Hepatocyte (in vitro differentiated cells): ENCODE results near the gene TOR1AIP2. TPM values are rescaled to one million over a fixed set of nuclear protein-coding genes. Genes with fewer than 3 reads are reported as not detected.
A peak's percentile ranks its signal among the peaks of the same experiment; 100 is the strongest.

ENCODE experiments used
- DNase-seq: peaks from one replicate; pipeline ENCODE4 v3.0.0-alpha.2; 2016; ENCODE audit warnings: low spot score
- H2AFZ ChIP-seq: fragments of 200-600 bp; sonication (generic); 2 replicates; pipeline ENCODE4 v1.6.0; 2016; ENCODE audit warnings: antibody characterized with exemption, mild to moderate bottlenecking
- H3K27ac ChIP-seq: fragments of 200-600 bp; sonication (generic); 2 replicates; pipeline ENCODE4 v1.5.1; 2016; ENCODE audit warnings: mild to moderate bottlenecking
- H3K27me3 ChIP-seq: fragments of 200-600 bp; sonication (generic); 2 replicates; pipeline ENCODE4 v1.6.1; 2016
- H3K36me3 ChIP-seq: fragments of 200-600 bp; sonication (generic); replicated peaks from 2 replicates; pipeline ENCODE4 v1.5.1; 2016; ENCODE audit warnings: low read depth; ENCODE audit not compliant: insufficient read depth
- H3K4me1 ChIP-seq: fragments of 200-600 bp; sonication (generic); 2 replicates; pipeline ENCODE4 v1.5.1; 2016; ENCODE audit warnings: mild to moderate bottlenecking, moderate library complexity; ENCODE audit not compliant: insufficient read depth
- H3K4me2 ChIP-seq: fragments of 200-600 bp; sonication (generic); 2 replicates; pipeline ENCODE4 v1.6.0; 2016
- H3K4me3 ChIP-seq: fragments of 200-600 bp; sonication (generic); 2 replicates; pipeline ENCODE4 v1.5.1; 2016; ENCODE audit warnings: mild to moderate bottlenecking
- H3K79me2 ChIP-seq: fragments of 200-600 bp; sonication (generic); 2 replicates; pipeline ENCODE4 v1.6.0; 2017; ENCODE audit warnings: mild to moderate bottlenecking
- H3K9me2 ChIP-seq: fragments of 200-600 bp; sonication (generic); replicated peaks from 2 replicates; pipeline ENCODE4 v1.6.0; 2017; ENCODE audit warnings: mild to moderate bottlenecking; ENCODE audit not compliant: insufficient read depth
- H3K9me3 ChIP-seq: fragments of 200-600 bp; sonication (generic); 2 replicates; pipeline ENCODE4 v1.5.1; 2016; ENCODE audit warnings: low read depth, mild to moderate bottlenecking
- H4K20me1 ChIP-seq: fragments of 200-600 bp; sonication (generic); 2 replicates; pipeline ENCODE4 v1.6.0; 2016; ENCODE audit warnings: mild to moderate bottlenecking; ENCODE audit not compliant: insufficient read depth, poor library complexity, severe bottlenecking
- EZH2 ChIP-seq: fragments of 200-600 bp; sonication (generic); IDR thresholded peaks from 2 replicates; pipeline ENCODE4 v1.6.1; 2016; ENCODE audit warnings: antibody characterized with exemption, mild to moderate bottlenecking, borderline replicate concordance
- EZH2phosphoT487 ChIP-seq: fragments of 200-600 bp; sonication (generic); IDR thresholded peaks from one replicate; pipeline ENCODE4 v1.6.1; 2018; ENCODE audit warnings: antibody characterized with exemption, mild to moderate bottlenecking, low read depth, moderate library complexity; ENCODE audit not compliant: unreplicated experiment, severe bottlenecking
- WGBS: methylation state at CpG from one replicate; pipeline ENCODE4 v1.1.6; 2016; ENCODE audit warnings: low lambda C conversion rate; ENCODE audit errors: missing lambda C conversion rate; 5-methylcytosine and 5-hydroxymethylcytosine counted together
- polyA plus RNA-seq: library from polyadenylated mRNA; unstranded; fragments of >200 nt; fragmentation: Nextera tagmentation; extraction: Ambion mirVana; gene quantifications from 2 replicates; pipeline ENCODE4 v1.2.1, GENCODE V29; 2016
- total RNA-seq: library from RNA; depleted of rRNA; stranded (reverse); fragments of >200 nt; gene quantifications from 2 replicates; pipeline ENCODE4 v1.2.3, GENCODE V29; 2014
- TF ChIP-seq, protein P1 (sequence below): fragments of 200-600 bp; sonication (generic); IDR thresholded peaks from 2 replicates; pipeline ENCODE4 v1.5.1; 2016; ENCODE audit warnings: antibody characterized with exemption, mild to moderate bottlenecking; ENCODE audit not compliant: poor library complexity

Gene TOR1AIP2
- total and polyA plus RNA-seq, 2 experiments from 2014 or later = 36.6 to 158 TPM

DNA sequence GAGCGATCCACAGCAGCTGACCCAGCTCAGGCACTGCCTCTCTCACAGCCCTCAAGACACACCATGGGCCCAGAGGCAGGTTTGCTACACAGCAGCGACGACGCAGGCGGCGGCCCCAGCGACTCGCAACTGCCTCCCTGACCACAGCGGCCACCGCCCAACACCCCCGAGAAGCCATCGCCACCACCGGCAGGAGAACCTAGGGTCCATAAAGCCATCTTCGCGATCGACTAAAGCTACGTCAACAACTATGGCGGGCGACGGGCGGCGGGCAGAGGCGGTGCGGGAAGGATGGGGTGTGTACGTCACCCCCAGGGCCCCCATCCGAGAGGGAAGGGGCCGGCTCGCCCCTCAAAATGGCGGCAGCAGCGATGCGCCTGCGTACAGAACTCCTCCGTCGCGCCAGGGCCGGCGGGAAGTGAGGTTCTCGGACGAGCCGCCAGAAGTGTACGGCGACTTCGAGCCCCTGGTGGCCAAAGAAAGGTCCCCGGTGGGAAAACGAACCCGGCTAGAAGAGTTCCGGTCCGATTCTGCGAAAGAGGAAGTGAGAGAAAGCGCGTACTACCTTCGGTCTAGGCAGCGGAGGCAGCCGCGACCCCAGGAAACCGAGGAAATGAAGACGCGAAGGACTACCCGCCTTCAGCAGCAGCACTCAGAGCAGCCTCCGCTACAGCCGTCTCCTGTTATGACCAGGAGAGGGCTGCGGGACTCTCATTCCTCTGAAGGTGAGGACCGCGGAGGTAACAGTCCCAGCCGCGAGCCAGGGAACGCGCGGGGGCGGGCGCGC lies 4.8 kb upstream of the TOR1AIP2 start, which contains the start of gene TOR1AIP1:
Gene TOR1AIP1, plus strand, starts transcription at position 33 of the 787 bp plus-strand sequence. Its CDS starts 218 bp downstream, at position 251.
- no peaks in the 10 kb centered on the region for H3K36me3 ChIP-seq
- peak within 1 kb of the TSS; percentile 100 for H3K27ac ChIP-seq
- peaks cover 4% of the 10 kb centered on the region for H4K20me1 ChIP-seq
- H3K4me1 ChIP-seq = peaks cover 16% of the 10 kb centered on the region
- H3K27me3 ChIP-seq = no peaks in the 10 kb centered on the region
- H3K4me2 ChIP-seq = peak within 1 kb of the TSS; percentile 89
- H3K79me2 ChIP-seq = peaks cover 61% of the 10 kb centered on the region
- peak; percentile 99 for DNase-seq
- H3K4me3 ChIP-seq = peak within 1 kb of the TSS; percentile 73
- no peaks in the 10 kb centered on the region for H3K9me3 ChIP-seq
- H3K9me2 ChIP-seq = no peaks in the 10 kb centered on the region
- no peak for TF ChIP-seq EZH2
- TF ChIP-seq EZH2phosphoT487 = no peak
- TF ChIP-seq, protein P1, sequence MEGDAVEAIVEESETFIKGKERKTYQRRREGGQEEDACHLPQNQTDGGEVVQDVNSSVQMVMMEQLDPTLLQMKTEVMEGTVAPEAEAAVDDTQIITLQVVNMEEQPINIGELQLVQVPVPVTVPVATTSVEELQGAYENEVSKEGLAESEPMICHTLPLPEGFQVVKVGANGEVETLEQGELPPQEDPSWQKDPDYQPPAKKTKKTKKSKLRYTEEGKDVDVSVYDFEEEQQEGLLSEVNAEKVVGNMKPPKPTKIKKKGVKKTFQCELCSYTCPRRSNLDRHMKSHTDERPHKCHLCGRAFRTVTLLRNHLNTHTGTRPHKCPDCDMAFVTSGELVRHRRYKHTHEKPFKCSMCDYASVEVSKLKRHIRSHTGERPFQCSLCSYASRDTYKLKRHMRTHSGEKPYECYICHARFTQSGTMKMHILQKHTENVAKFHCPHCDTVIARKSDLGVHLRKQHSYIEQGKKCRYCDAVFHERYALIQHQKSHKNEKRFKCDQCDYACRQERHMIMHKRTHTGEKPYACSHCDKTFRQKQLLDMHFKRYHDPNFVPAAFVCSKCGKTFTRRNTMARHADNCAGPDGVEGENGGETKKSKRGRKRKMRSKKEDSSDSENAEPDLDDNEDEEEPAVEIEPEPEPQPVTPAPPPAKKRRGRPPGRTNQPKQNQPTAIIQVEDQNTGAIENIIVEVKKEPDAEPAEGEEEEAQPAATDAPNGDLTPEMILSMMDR = peak; percentile 37
- H2AFZ ChIP-seq = peak within 1 kb of the TSS; percentile 77
- WGBS = under 1% methylated on average over 69 of the region's 72 CpGs

DNA sequence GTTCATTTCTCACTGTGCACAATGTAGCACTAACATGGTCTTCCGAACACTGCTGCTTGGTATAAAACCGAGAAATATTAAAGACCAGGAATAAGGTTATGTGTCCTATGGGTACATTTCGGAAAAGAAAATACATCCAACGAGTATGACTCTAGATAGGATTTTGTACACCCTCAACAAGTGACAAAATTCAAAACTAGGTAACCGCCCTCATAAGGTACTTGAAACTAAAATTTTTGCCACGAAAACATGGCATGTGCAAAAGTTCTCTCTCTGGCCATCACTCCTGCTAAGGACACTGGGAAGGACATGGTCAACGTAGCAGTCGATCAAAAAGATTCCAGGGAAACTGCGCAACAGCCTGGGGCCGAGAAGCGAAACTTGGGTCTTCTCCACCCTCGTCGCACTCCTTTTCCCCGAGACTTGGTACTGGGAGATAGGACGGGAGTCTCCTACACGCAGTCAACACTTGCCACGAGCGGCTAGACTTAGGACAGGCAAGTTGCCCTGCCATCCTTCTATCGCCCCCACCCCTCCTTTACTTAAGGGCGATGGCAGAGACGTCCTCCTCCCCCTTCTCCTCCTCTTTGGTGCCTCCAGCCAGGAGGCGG lies 4.1 kb upstream of the TOR1AIP2 start:
- Histone ChIP-seq H3K27me3 (no peaks in the 10 kb centered on the region), H3K27ac (peak overlapping the region; percentile 100), H4K20me1 (peaks cover 4% of the 10 kb centered on the region), H3K9me3 (no peaks in the 10 kb centered on the region), H3K4me3 (peak overlapping the region; percentile 52), H3K4me1 (peaks cover 16% of the 10 kb centered on the region), H3K9me2 (no peaks in the 10 kb centered on the region), H3K36me3 (no peaks in the 10 kb centered on the region), H3K4me2 (peak overlapping the region; percentile 81), H2AFZ (peak overlapping the region; percentile 53), H3K79me2 (peaks cover 61% of the 10 kb centered on the region)
- WGBS = 8% methylated on average over 22 of the region's 22 CpGs
- peak; percentile 92 for DNase-seq
- no peak for TF ChIP-seq EZH2
- TF ChIP-seq, protein P1 = no peak
- no peak for TF ChIP-seq EZH2phosphoT487

DNA sequence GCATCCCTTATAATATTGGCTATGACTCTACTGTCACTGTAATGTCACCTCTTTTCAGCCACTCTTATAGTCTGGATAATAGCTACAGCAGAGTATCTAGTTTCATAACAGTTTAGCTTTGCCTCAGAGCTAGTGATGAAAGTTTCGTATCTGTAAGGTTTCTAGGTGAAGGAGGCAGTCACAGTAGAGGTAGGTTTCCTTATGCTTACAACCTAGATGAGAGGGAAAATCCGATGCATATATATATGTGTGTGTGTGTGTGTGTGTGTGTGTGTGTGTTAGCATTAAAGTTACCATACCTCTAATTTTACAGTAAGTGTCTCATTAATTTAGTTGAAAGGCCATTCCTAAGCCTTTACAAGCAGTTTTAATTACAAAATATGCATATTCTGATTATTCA lies 2.2 kb upstream of the TOR1AIP2 start:
- Histone ChIP-seq H3K79me2 (peaks cover 57% of the 10 kb centered on the region), H3K9me2 (no peaks in the 10 kb centered on the region), H3K4me3 (no peak overlapping the region), H3K4me1 (peaks cover 27% of the 10 kb centered on the region), H4K20me1 (peaks cover 10% of the 10 kb centered on the region), H3K27ac (no peak overlapping the region), H3K4me2 (no peak overlapping the region), H3K27me3 (no peaks in the 10 kb centered on the region), H2AFZ (no peak overlapping the region), H3K9me3 (no peaks in the 10 kb centered on the region), H3K36me3 (no peaks in the 10 kb centered on the region)
- WGBS = 82% methylated on average over 2 of the region's 2 CpGs
- DNase-seq = no peak
- TF ChIP-seq, protein P1 = no peak
- TF ChIP-seq EZH2phosphoT487 = no peak
- no peak for TF ChIP-seq EZH2
